ENCODE data around the gene CLDN15.
"Not testable (repeated sequence)": the region's sequence is repeated elsewhere in the genome, so short reads cannot be mapped to it uniquely, and the experiment has no call there.

Gene CLDN15

GRCh38 chr7:101218236-101219125, 19.1 kb downstream of the CLDN15 start:
- DNase-seq = no peak

- peak; percentile 94 for DNase-seq
Observed at GRCh38 chr7:101217388-101218235, 20.0 kb downstream of the CLDN15 start, which contains the start of the genes PLOD3 and ZNHIT1. TSS of gene PLOD3 (minus strand) at chr7:101217581. CDS start at chr7:101217274, 307 bp downstream. TSS of gene ZNHIT1 (plus strand) at chr7:101218165. CDS start at chr7:101218196, 31 bp downstream.

- no peak for DNase-seq
Observed at GRCh38 chr7:101216860-101217387, 20.7 kb downstream of the CLDN15 start.

DNA sequence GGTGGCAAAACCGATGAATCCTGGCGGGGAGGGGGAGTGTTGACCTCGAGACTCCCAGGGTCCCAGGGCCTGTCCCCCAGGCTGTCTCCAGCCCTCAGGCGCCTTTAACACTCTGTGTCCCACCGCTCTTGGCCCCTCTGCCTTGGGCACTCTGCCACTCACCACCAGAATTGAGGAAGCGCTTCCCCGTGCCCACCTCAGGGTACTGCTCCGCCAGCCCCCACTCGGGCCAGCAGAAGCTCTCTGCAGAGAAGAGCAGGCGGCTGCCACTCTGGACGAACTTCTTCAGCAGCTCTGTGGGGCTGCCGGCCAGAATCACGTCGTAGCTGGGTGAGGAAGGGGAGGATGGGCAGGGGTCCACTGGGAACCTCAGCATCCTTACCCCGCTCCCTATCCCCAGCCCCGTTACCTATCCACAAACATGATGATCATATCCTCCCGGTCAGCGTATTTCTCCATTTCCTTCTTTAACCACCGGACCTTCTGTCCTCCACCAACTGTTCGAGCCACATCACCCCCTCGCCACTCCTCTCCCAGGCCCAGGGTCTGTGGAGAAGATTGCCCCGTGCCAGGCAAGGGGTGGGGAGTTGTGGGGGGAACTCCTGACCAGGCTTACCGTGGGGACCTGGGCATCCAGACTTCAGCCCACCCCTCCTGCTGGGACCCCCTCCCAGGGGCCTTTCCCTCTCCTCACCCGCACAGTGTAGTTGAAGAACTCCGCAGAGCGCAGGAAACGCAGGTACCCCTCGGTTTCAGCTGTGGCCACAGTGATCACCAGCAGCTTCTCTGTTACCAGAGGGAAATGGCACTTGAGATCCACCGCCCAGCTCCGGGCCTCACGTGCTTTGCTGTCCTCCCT, 21.4 kb downstream of the CLDN15 start:
- DNase-seq = no peak

- no peak for DNase-seq
Observed at GRCh38 chr7:101212014-101212413, 25.6 kb downstream of the CLDN15 start.

- DNase-seq = no peak
Observed at GRCh38 chr7:101211501-101211900, 26.1 kb downstream of the CLDN15 start.

DNA sequence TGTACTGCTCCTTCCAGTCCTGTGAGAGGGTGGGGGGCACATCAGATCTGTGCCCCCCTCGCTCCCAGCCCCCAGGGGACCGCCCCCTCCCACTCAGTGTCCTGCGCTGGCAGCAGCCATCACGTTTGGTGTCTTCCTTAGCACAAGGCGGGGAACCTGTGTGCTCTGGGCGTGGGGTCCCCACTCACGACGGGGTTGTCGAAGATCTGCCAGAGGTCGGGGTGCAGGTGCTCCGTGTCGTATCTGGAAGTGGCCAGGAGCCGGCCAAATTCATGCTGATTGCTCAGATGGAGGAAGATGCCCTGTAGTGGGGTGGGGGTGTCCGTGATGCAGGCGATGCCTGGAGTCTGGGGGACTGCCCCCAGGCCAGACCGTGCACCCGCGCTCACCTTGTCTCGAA, 27.5 kb downstream of the CLDN15 start:
- DNase-seq = no peak

DNA sequence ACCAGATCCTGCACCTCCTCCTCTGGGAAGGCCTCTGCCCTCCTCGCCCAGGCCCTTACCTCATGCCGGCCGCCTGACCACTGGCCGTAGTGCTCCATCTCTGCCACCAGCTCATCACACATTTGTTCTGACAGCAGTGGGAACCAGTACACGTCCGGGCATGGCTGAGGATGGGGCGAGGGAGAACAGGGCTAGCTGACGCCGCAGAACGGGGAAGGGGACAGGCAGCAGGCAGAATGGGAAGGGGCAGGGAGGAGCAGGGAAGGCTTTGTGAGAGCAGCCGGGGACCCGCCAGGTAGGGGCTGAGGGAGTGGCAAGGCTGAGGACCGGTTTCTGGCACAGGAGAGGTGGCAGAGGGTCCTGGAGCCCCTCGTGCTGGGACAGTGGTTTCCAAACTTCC, 28.8 kb downstream of the CLDN15 start:
- no peak for DNase-seq

DNA sequence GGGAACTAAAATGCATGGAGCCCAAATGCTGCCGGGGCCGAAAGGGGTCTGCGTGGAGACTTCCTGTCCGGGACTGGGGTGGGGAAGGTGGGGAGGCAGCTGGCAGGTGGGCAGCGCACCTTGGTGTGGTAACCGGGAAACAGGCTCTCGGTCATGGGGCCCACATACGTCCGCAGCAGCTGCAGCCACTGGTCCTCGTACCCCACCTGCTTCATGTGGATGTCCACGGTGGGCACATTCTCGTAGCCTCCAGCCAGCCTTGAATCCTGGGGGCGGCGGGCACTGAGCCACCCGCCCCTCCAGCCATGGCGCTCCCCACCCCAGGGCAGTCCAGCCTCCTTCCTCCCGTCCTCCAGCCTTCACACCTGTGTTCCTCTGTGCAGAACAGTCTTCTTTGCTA, 30.1 kb downstream of the CLDN15 start:
- no peak for DNase-seq

DNA sequence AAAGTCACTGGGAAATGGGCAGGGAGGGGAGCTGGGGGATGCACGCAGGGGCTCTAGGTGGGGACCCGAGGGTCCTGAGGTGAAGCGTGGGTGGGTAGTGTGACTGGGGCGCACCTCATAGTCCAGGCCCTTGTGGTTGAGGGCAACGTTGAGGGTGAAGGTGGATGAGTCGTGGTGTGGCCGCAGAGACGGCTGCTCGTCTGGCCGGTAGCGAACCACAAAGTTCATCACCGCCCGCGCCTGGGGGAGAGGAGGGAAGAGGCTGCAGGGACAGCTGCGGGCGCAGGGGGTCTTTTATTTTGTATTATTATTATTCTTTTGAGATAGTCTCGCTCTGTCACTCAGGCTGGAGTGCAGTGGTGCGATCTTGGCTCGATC, 30.9 kb downstream of the CLDN15 start:
- no peak for DNase-seq

GRCh38 chr7:101205901-101206664, 31.5 kb downstream of the CLDN15 start:
- DNase-seq = no peak

DNA sequence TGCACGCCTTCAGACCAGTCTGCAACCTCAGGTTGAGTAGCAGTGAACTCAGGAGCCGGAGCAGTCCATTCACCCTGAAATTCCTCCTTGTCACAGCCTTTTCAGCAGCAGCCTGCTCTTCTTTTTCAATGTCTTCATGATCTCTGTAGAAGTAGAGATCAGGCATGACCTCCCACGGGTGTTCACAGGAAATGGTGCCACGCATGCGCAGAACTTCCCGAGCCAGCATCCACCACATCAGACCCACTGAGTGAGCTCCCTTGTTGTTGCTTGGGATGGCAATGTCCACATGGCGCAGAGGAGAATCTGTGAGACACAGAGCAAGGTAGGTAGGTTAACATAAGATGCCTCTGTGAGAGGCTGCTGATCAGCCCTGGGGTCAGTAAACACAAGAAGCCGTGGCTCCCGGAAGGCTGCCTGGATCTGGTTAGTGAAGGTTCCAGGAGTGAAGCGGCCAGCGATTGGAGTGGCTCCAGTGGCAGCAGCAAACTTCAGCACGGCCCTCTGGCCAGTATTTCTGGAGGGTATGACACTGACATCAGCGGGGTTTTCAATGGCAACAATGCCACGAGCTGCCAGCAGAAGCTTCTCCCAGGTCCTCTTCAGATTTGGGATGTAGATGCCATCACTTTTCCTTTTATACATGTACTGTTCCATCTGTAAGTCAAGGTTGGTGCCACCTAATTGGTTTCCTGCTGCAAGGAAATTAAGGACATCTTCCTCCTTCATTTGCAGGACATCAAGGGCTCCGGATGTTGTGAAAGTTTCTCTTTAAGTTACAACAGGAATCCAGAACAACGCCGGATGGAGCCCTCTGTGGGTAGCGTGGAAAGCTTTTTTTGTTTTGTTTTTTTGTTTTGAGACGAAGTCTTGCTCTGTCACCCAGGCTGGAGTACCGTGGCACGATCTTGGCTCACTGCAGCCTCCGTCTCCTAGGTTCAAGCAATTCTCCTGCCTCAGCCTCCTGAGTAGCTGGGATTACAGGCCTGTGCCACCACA, 33.6 kb downstream of the CLDN15 start:
- DNase-seq = not testable (repeated sequence)

DNA sequence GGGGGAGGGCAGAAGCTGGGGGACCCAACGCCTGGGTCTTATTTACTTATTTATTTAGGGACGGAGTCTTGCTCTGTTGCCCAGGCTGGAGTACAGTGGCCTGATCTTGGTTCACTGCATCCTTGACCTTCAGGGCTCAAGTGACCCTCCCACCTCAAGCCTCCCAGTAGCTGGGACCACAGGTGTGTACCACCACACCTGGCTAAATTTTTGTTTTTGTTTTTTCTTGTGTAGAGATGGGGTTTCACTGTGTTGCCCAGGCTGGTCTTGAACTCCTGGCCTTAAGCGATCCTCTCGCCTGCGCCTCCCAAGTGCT, 35.0 kb downstream of the CLDN15 start:
- no peak for DNase-seq

DNA sequence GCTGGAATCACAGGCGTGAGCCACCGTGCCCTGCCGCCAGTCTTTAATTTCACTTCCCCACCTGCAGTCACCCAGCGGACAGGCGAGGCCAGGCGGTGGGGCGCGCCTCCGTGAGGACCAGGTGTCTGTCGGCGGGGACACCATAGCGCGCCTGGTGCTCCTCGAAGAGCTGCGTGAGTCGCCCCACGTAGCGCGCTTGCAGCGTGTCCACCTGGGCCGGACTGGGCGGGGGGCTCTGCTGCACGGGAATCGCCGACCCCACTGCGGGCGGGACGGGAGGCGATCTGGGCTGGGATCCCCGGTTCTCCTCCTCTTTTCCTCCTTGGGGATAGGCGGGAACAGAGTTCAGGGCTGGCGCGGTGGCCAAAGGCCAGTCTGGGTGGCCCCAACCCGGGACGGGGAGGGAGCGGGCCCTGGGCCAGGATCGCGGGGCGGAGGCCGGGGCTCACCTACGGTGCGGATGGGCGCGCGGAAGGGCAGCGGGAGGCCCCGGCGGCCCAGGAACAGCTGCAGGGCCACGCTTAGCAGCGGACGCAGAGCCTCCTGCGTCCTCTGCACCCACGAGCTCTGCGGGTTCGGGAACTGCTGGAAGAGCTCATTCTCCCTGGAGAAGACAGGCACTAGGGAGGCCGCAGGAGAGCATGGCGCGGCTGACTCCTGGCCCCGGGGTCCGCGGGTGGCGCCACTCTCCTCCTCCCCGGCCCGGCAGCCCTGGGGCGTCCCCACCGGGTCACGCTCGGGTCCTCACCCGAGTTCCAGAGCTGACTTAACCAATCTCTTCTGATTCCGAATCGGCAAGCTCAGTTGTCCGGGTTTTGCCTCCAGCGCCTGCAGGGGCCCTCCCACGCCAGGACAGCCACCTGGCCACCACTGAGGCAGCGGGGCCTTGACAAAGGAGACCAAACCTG, 35.7 kb downstream of the CLDN15 start:
- no peak for DNase-seq

- no peak for DNase-seq
Observed at GRCh38 chr7:101200862-101201599, 36.6 kb downstream of the CLDN15 start, which contains the start of gene MOGAT3. TSS of gene MOGAT3 (minus strand) at chr7:101201036. CDS start at chr7:101200854, 182 bp downstream.

DNA sequence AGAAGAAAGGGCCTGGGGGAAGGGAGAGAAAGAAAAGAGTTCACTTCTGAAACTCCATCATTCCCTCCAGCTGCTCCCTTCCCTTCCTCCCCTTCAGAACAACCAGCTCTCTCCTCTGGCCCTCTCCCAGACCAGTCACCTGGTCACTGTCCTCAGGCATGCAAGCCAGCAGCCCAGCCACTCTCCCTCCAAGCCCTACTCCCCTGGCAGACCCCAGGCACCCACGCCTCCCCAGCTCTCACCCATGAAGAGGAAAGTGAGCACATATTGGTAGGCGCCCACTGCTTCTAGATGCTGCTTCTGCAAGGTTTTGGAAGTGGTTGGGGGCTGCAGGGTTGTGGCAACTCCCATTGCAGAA, 37.1 kb downstream of the CLDN15 start:
- DNase-seq = no peak

DNA sequence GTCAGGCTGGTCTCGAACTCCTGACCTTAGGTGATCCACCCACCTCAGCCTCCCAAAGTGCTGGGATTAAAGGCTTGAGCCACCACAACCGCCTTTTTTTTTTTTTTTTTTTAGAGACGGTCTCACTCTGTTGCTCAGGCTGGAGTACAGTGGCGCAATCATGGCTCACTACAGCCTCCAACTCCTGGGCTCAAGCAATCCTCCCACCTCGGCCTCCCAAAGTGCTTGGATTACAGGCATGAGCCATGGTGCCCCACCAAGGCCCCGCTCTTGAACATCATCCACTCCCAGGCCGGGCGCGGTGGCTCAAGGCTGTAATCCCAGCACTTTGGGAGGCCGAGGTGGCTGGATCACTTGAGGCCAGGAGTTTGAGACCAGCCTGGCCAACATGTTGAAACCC, 38.1 kb downstream of the CLDN15 start:
- not testable (repeated sequence) for DNase-seq

DNA sequence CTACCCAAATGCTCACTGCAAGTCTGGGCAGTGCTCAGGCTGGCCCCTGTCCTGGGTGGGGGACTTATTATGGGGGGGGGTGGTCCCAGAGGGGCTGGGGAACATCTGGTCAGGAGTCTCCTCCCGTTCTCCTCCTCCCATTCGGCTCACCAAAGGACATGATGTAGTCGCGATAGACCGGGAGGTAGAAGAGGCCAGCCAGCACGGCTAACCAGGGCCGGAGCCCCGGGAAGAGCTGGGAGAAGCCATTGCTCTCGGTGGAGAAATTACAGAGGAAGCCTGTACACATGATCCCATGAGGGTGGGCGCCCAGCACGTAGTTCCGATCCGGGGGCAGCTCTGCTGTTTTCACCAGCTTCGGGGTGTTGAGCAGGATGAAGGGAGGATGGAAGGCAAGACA, 39.1 kb downstream of the CLDN15 start:
- no peak for DNase-seq

DNA sequence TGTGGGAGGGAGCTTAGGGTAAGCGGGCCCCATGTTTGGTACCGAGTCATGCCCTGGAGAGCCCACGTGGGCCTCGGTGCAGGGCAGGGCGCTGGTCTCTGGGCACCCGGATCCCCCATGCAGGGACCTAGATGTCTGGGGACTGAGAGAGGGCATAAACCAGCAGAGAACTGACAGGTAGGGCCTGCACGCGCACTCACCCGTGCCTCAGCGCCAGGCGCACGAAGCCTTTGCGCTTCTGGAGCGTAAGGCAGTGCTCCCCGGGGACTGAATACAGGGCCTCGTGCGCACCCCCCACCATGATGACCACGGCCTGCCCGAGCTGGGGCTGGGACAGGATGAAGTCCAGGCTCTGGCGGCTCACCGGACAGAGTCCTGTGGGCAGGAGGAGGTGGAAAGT, 39.6 kb downstream of the CLDN15 start:
- DNase-seq = no peak

Data from NCI-H226 (cell line).